ENCODE measurements around the gene GLB1L3. TPM values are rescaled to one million over a fixed set of nuclear protein-coding genes. Genes with fewer than 3 reads are reported as not detected.

Gene GLB1L3
- total RNA-seq, 4 donors from 2014 or later, result not detected

- TF ChIP-seq CTCF (IDR thresholded peaks at IDR 0.05 in 4 of 5, conservative IDR thresholded peaks at IDR 0.05 in 1 of 5) (no peak), POLR2A (IDR thresholded peaks at IDR 0.05) (no peak)
- in situ Hi-C loops (cut with MboI; ENCODE audit: low sequenced_read_pairs in 4 of 4) (no loop called here), intact Hi-C loops (cut with DNase I; ENCODE audit: low total_unique reads) (no loop called here)
- Histone ChIP-seq H3K4me1 (no peaks in the 10 kb centered on the region), H3K36me3 (no peaks in the 10 kb centered on the region), H3K27ac (no peak overlapping the region), H3K27me3 (no peaks in the 10 kb centered on the region), H3K4me3 (no peak overlapping the region), H3K9me3 (no peaks in the 10 kb centered on the region)
- ATAC-seq (no peak), DNase-seq (no peak)
These were observed 85.5 kb downstream of the GLB1L3 start for GRCh38 chr11:134361661-134362060.

GRCh38 chr11:134362192-134362901 is 86.2 kb downstream of the GLB1L3 start:
- intact Hi-C loops (cut with DNase I; ENCODE audit: low total_unique reads), result no loop called here
- in situ Hi-C loops (cut with MboI; ENCODE audit: low sequenced_read_pairs in 4 of 4), result no loop called here
- no peaks in the 10 kb centered on the region for H3K9me3 ChIP-seq
- H3K27ac ChIP-seq, result no peak overlapping the region
- H3K36me3 ChIP-seq, result no peaks in the 10 kb centered on the region
- H3K4me3 ChIP-seq, result no peak overlapping the region
- DNase-seq (no peak), ATAC-seq (no peak)
- H3K27me3 ChIP-seq, result no peaks in the 10 kb centered on the region
- no peaks in the 10 kb centered on the region for H3K4me1 ChIP-seq
- TF ChIP-seq CTCF (IDR thresholded peaks at IDR 0.05 in 4 of 5, conservative IDR thresholded peaks at IDR 0.05 in 1 of 5), result no peak
- no peak for TF ChIP-seq POLR2A (IDR thresholded peaks at IDR 0.05)

- H3K9me3 ChIP-seq, result no peaks in the 10 kb centered on the region
- H3K4me1 ChIP-seq, result no peaks in the 10 kb centered on the region
- no peaks in the 10 kb centered on the region for H3K27me3 ChIP-seq
- H3K4me3 ChIP-seq, result no peak overlapping the region
- no peak overlapping the region for H3K27ac ChIP-seq
- no peaks in the 10 kb centered on the region for H3K36me3 ChIP-seq
- DNase-seq (no peak), ATAC-seq (no peak)
- intact Hi-C loops (cut with DNase I; ENCODE audit: low total_unique reads) (no loop called here), in situ Hi-C loops (cut with MboI; ENCODE audit: low sequenced_read_pairs in 4 of 4) (no loop called here)
- TF ChIP-seq POLR2A (IDR thresholded peaks at IDR 0.05), result no peak
- no peak for TF ChIP-seq CTCF (IDR thresholded peaks at IDR 0.05 in 4 of 5, conservative IDR thresholded peaks at IDR 0.05 in 1 of 5)
These were observed 87.0 kb downstream of the GLB1L3 start for GRCh38 chr11:134363161-134363560.

GRCh38 chr11:134363592-134363991 is 87.4 kb downstream of the GLB1L3 start:
- ATAC-seq (no peak), DNase-seq (no peak)
- Histone ChIP-seq H3K9me3 (no peaks in the 10 kb centered on the region), H3K4me1 (no peaks in the 10 kb centered on the region), H3K27me3 (no peaks in the 10 kb centered on the region), H3K36me3 (no peaks in the 10 kb centered on the region), H3K4me3 (no peak overlapping the region), H3K27ac (no peak overlapping the region)
- intact Hi-C loops (cut with DNase I; ENCODE audit: low total_unique reads) (no loop called here), in situ Hi-C loops (cut with MboI; ENCODE audit: low sequenced_read_pairs in 4 of 4) (no loop called here)
- no peak for TF ChIP-seq CTCF (IDR thresholded peaks at IDR 0.05 in 4 of 5, conservative IDR thresholded peaks at IDR 0.05 in 1 of 5)
- no peak for TF ChIP-seq POLR2A (IDR thresholded peaks at IDR 0.05)

- intact Hi-C loops (cut with DNase I; ENCODE audit: low total_unique reads) (no loop called here), in situ Hi-C loops (cut with MboI; ENCODE audit: low sequenced_read_pairs in 4 of 4) (no loop called here)
- TF ChIP-seq CTCF (IDR thresholded peaks at IDR 0.05 in 4 of 5, conservative IDR thresholded peaks at IDR 0.05 in 1 of 5) (no peak), POLR2A (IDR thresholded peaks at IDR 0.05) (no peak)
- Histone ChIP-seq H3K27ac (no peak overlapping the region), H3K36me3 (no peaks in the 10 kb centered on the region), H3K4me3 (no peak overlapping the region), H3K27me3 (no peaks in the 10 kb centered on the region), H3K4me1 (no peaks in the 10 kb centered on the region), H3K9me3 (no peaks in the 10 kb centered on the region)
- ATAC-seq (no peak), DNase-seq (no peak)
These were observed 88.1 kb downstream of the GLB1L3 start for GRCh38 chr11:134364261-134364660.

Data from gastrocnemius medialis (tissue), 4 donors.